ENCODE data around the gene ZBTB43. TPM values are rescaled to one million over a fixed set of nuclear protein-coding genes. Genes with fewer than 3 reads are reported as not detected.

Gene ZBTB43
- total RNA-seq, 1 donor from 2014 or later = 21.2 TPM

DNA sequence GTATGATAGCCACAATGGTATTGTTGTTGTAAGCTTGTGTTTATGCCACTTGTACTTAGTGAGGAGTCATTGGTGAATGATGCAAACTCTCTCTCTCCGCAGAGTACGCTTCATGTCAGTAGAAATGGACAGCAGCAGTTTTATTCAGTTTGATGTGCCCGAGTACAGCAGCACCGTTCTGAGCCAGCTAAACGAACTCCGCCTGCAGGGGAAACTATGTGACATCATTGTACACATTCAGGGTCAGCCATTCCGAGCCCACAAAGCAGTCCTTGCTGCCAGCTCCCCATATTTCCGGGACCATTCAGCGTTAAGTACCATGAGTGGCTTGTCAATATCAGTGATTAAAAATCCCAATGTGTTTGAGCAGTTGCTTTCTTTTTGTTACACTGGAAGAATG, 74.4 kb downstream of the ZBTB43 start:
- Mint-ChIP-seq H3K9me3 (no peaks in the 10 kb centered on the region), H3K4me3 (no peak overlapping the region), H3K36me3 (ENCODE audit: low read depth) (peaks cover 23% of the 10 kb centered on the region), H3K27me3 (ENCODE audit: insufficient read depth) (no peaks in the 10 kb centered on the region), H3K27ac (no peak overlapping the region), H3K4me1 (ENCODE audit: low read depth) (peaks cover 17% of the 10 kb centered on the region)
- DNase-seq (ENCODE audit: low spot score) = no peak
- intact Hi-C loops (cut with micrococcal nuclease) = no loop called here

DNA sequence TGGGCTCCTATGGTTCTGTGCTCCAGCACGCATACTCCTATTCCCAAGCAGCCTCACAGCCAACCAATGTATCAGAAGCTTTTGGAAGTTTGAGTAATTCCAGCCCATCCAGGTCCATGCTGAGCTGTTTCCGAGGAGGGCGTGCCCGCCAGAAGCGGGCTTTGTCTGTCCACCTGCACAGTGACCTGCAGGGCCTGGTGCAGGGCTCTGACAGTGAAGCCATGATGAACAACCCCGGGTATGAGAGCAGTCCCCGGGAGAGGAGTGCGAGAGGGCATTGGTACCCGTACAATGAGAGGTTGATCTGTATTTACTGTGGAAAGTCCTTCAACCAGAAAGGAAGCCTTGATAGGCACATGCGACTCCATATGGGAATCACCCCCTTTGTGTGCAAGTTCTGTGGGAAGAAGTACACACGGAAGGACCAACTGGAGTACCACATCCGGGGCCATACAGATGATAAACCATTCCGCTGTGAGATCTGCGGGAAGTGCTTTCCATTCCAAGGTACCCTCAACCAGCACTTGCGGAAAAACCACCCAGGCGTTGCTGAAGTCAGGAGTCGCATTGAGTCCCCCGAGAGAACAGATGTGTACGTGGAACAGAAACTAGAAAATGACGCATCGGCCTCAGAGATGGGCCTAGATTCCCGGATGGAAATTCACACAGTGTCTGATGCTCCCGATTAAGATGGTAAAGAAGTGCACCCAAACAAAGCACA, 75.5 kb downstream of the ZBTB43 start:
- Mint-ChIP-seq H3K4me1 (ENCODE audit: low read depth) (peaks cover 17% of the 10 kb centered on the region), H3K27me3 (ENCODE audit: insufficient read depth) (no peaks in the 10 kb centered on the region)

DNA sequence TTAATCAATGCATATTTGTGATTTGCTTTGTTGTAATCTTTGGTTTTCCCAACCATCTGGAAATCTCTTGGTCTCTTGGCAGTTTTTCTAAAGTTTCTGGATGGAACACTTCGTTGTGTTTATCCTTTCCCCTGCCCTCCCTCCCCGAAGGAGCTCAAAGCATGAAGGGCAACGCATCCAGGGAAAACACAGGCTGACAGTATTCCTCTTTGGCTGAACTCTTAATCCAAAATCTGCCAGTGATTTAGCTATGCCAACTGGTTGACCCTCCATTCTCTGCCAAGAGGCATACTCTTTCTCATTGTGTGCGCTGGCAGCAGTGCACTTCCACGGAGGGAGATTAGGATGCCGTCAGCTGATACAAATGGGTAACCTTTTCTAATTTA, 76.1 kb downstream of the ZBTB43 start:
- Mint-ChIP-seq H3K27ac (no peak overlapping the region), H3K27me3 (ENCODE audit: insufficient read depth) (no peaks in the 10 kb centered on the region), H3K9me3 (no peaks in the 10 kb centered on the region), H3K36me3 (ENCODE audit: low read depth) (peaks cover 23% of the 10 kb centered on the region), H3K4me1 (ENCODE audit: low read depth) (peaks cover 17% of the 10 kb centered on the region), H3K4me3 (no peak overlapping the region)
- DNase-seq (ENCODE audit: low spot score) = no peak
- intact Hi-C loops (cut with micrococcal nuclease) = no loop called here

More for the DNA sequence above, 75.5 kb downstream of the ZBTB43 start:
- H3K36me3 Mint-ChIP-seq (ENCODE audit: low read depth) = peaks cover 23% of the 10 kb centered on the region
- H3K27ac Mint-ChIP-seq = no peak overlapping the region
- no peak for DNase-seq (ENCODE audit: low spot score)
- intact Hi-C loops (cut with micrococcal nuclease) = no loop called here
- no peaks in the 10 kb centered on the region for H3K9me3 Mint-ChIP-seq
- H3K4me3 Mint-ChIP-seq = no peak overlapping the region

DNA sequence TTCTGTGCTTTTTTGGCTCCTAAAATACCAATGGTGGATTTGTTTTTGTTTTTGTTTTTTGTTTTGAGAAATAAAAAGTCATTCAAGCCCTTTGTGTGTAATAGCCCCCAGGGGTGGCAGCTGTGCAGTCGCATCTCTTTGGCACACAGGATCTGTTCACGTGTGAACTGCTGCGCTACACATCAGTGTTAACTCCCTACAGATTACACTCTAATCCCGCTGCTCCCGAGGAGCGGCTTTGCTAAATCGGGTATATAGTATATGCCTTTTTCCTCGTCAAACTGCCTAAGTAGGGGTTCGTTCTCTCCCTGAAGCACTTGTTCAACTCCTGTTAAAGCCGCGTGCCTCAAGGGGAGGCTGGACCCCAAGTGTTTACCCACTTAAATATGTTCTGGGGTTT, 77.9 kb downstream of the ZBTB43 start:
- no peak overlapping the region for H3K4me3 Mint-ChIP-seq
- peaks cover 19% of the 10 kb centered on the region for H3K36me3 Mint-ChIP-seq (ENCODE audit: low read depth)
- intact Hi-C loops (cut with micrococcal nuclease) = no loop called here
- peaks cover under 1% of the 10 kb centered on the region for H3K4me1 Mint-ChIP-seq (ENCODE audit: low read depth)
- DNase-seq (ENCODE audit: low spot score) = no peak
- no peaks in the 10 kb centered on the region for H3K27me3 Mint-ChIP-seq (ENCODE audit: insufficient read depth)
- H3K9me3 Mint-ChIP-seq = no peaks in the 10 kb centered on the region
- H3K27ac Mint-ChIP-seq = no peak overlapping the region

DNA sequence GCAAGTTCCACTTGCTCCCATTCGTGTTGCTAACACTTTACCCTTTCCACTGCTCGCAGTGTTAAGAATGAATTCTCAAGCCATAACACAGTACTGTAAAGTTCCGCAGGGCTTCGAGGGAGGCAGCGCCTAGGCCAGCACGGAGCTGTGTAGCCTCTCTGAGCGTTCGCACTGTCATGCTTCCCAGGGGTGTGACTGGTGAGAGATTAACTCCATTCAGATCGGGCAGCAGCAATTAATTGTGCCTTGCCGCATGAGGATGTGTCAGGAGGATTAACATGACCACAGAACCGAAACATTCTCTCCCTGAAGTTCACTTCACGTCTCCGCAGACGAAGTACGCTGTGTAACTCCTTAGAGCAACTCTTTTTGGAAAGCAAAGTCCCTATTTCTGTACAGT, 78.8 kb downstream of the ZBTB43 start:
- Mint-ChIP-seq H3K4me3 (no peak overlapping the region), H3K36me3 (ENCODE audit: low read depth) (peaks cover 19% of the 10 kb centered on the region), H3K9me3 (no peaks in the 10 kb centered on the region), H3K27ac (no peak overlapping the region), H3K4me1 (ENCODE audit: low read depth) (no peaks in the 10 kb centered on the region), H3K27me3 (ENCODE audit: insufficient read depth) (no peaks in the 10 kb centered on the region)
- intact Hi-C loops (cut with micrococcal nuclease) = no loop called here
- no peak for DNase-seq (ENCODE audit: low spot score)

DNA sequence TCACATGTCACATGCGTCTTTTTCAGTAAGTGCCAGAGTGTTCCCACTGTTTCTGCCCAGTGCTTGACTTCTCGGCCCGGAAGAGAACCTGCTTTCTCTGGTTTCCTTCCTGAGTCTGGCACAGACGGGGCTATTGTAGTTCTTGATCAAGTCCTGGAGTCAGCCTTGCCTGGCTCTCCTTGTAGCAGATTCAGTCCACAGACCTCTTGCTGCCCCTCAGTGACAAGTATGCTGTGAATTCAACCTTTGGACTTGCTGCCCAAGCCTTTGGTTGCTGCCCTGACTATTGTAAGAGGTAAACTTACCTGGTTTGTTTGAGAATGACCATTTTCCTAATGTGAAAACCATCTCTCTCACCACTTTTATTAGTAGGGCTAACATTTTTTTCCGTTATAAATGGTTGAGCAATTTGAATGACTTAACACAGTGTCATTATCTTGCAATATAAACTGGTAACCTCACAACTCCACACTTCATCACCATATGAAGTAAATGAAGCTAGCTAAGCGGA, 80.3 kb downstream of the ZBTB43 start:
- Mint-ChIP-seq H3K4me1 (ENCODE audit: low read depth) (no peaks in the 10 kb centered on the region), H3K9me3 (no peaks in the 10 kb centered on the region), H3K27me3 (ENCODE audit: insufficient read depth) (no peaks in the 10 kb centered on the region), H3K27ac (no peak overlapping the region), H3K36me3 (ENCODE audit: low read depth) (peaks cover 8% of the 10 kb centered on the region), H3K4me3 (no peak overlapping the region)
- intact Hi-C loops (cut with micrococcal nuclease) = no loop called here
- DNase-seq (ENCODE audit: low spot score) = no peak

DNA sequence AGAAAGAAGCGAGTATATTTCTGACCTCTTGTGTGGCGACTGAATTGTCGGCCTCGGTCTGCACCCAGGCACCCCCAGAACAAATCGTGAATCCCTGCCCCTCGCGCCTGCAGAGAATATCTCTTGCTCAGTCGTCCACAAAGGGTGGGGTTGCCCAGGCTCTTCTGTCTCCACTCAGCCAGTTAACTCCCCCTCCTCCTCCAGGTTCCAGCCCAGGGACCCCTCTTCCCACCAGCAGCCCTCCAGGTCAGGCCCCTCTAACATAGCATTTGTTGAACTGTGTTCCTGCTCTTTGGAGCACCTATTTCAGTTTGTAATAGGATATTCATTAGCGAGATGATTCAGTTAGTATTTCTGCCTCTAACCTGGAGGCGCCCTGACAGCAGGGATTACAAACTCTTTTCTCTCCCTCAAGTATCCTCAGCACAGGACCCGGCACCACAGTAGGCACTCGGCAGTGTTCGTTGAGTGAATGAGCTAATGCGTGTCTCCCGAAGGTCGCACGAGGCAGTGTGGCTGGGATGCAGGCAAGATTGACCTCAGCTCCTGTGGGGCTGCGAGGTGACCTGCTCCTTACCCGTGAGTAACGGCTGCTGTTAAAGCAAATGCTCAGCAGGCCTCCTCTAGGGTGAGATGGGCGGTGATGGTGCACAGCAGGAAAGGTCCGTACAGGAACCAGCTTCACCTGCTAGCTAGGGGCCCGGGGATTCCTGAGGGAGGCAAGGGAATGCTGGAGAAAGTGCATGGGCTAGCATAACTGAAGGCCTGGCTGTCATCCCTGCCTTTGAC, 81.4 kb downstream of the ZBTB43 start:
- no peaks in the 10 kb centered on the region for H3K9me3 Mint-ChIP-seq
- H3K4me3 Mint-ChIP-seq = no peak overlapping the region
- H3K27ac Mint-ChIP-seq = no peak overlapping the region
- DNase-seq (ENCODE audit: low spot score) = no peak
- H3K27me3 Mint-ChIP-seq (ENCODE audit: insufficient read depth) = no peaks in the 10 kb centered on the region
- H3K36me3 Mint-ChIP-seq (ENCODE audit: low read depth) = peaks cover 2% of the 10 kb centered on the region
- no peaks in the 10 kb centered on the region for H3K4me1 Mint-ChIP-seq (ENCODE audit: low read depth)
- intact Hi-C loops (cut with micrococcal nuclease) = no loop called here

DNA sequence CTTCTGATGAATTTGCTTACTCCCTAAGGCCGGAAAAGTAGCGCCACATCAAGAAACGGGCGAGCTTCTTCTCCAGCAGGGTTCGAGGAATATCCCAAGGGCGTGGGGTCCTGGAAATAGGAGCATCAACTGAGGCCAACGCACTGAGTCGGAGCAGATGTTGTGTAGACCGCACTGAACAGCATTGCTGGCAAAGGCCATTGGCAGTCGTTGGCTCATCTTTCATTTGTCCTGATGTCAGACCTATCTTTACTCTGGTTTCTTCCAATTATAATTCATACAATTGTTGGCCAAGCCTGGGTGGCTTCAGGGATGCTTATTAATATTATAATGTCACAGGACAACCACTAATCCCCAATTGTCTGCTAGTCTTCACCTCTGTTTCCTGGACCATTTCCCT, 82.1 kb downstream of the ZBTB43 start:
- DNase-seq (ENCODE audit: low spot score) = no peak
- H3K4me3 Mint-ChIP-seq = no peak overlapping the region
- no peaks in the 10 kb centered on the region for H3K27me3 Mint-ChIP-seq (ENCODE audit: insufficient read depth)
- peaks cover under 1% of the 10 kb centered on the region for H3K36me3 Mint-ChIP-seq (ENCODE audit: low read depth)
- no peak overlapping the region for H3K27ac Mint-ChIP-seq
- intact Hi-C loops (cut with micrococcal nuclease) = no loop called here
- H3K9me3 Mint-ChIP-seq = no peaks in the 10 kb centered on the region
- H3K4me1 Mint-ChIP-seq (ENCODE audit: low read depth) = no peaks in the 10 kb centered on the region

Other genes with a start within 250 kb of the ZBTB43 start
- not detected in 2 replicates for gene LMX1B, start 191.1 kb upstream of the ZBTB43 start, total RNA-seq
- gene ZBTB34, start 55.6 kb downstream of the ZBTB43 start, total RNA-seq = 7.5 and 8.5 TPM in 2 replicates
- gene RALGPS1, start 109.7 kb downstream of the ZBTB43 start, total RNA-seq = 1.4 and 1.8 TPM in 2 replicates